ENCODE measurements around the gene TYSND1. TPM values are rescaled to one million over a fixed set of nuclear protein-coding genes. Genes with fewer than 3 reads are reported as not detected.

Gene TYSND1
- total and polyA plus RNA-seq, 2 of the 13 experiments (the other 11 are each of a cell fraction or from before 2014, with no cell fraction given): 3.3 to 8.9 TPM

DNA sequence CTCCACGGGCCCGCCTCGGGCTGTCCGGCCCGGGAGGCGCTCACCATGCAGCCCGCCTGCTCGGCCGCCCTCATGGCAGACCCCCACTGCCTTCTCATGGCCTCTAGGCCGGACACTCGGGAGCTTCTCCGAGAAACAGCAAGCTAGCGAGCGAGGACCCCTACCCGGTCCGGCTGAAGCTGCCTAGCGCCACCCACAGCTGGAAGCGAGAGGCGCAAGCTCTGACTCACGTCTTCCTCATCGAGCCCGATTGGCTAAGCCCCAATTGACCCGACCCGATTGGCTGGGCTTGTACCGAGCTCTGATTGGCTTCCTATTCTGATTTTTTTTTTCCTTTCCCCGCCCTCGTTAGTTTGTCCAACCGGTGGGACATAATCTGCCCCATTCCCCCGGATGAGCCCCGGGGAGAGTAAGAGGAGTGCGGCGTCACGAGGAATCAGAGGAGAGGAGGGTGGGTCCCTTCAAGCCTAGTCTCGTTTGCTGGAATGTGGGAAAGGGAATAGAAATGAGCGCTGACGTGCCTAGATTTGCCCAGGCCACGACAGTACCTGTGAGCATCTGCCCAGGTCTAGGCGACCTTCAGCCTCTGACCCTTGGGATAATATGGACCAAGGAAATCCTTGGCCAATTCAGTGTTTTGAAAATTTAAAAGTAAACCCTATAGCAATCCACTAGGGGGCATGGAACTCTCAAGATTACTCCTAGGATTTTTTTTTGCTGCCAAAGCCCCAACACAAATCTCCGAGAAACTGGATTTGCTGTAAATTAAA lies at the start of gene TYSND1 (continued):
- TF ChIP-seq, protein P1, sequence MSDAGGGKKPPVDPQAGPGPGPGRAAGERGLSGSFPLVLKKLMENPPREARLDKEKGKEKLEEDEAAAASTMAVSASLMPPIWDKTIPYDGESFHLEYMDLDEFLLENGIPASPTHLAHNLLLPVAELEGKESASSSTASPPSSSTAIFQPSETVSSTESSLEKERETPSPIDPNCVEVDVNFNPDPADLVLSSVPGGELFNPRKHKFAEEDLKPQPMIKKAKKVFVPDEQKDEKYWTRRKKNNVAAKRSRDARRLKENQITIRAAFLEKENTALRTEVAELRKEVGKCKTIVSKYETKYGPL (CRISPR knock-in tag; IDR thresholded peaks at IDR 0.05): 0 out of 2 replicates have a peak, but pooled peaks have one; percentile 45
- TF ChIP-seq, protein P2, sequence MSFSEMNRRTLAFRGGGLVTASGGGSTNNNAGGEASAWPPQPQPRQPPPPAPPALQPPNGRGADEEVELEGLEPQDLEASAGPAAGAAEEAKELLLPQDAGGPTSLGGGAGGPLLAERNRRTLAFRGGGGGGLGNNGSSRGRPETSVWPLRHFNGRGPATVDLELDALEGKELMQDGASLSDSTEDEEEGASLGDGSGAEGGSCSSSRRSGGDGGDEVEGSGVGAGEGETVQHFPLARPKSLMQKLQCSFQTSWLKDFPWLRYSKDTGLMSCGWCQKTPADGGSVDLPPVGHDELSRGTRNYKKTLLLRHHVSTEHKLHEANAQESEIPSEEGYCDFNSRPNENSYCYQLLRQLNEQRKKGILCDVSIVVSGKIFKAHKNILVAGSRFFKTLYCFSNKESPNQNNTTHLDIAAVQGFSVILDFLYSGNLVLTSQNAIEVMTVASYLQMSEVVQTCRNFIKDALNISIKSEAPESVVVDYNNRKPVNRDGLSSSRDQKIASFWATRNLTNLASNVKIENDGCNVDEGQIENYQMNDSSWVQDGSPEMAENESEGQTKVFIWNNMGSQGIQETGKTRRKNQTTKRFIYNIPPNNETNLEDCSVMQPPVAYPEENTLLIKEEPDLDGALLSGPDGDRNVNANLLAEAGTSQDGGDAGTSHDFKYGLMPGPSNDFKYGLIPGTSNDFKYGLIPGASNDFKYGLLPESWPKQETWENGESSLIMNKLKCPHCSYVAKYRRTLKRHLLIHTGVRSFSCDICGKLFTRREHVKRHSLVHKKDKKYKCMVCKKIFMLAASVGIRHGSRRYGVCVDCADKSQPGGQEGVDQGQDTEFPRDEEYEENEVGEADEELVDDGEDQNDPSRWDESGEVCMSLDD (CRISPR knock-in tag; IDR thresholded peaks at IDR 0.05; ENCODE audit: borderline replicate concordance): no peak
- TF ChIP-seq YEATS2 (CRISPR knock-in tag; IDR thresholded peaks at IDR 0.05; ENCODE audit: borderline replicate concordance) (no peak), ZNF761 (CRISPR knock-in tag; conservative IDR thresholded peaks at IDR 0.05) (no peak), ZSCAN12 (CRISPR knock-in tag; IDR thresholded peaks at IDR 0.05) (0 out of 2 replicates have a peak, but pooled peaks have one; percentile 13), ZNF75D (CRISPR knock-in tag; IDR thresholded peaks at IDR 0.05; ENCODE audit: borderline replicate concordance) (no peak), TEAD2 (CRISPR knock-in tag; IDR thresholded peaks at IDR 0.05) (no peak), HNF4A (CRISPR knock-in tag; IDR thresholded peaks at IDR 0.05) (no peak; the same call in none of the 2 replicates), ZNF33A (CRISPR knock-in tag; IDR thresholded peaks at IDR 0.05; ENCODE audit: borderline replicate concordance) (peak; percentile 81; the same call in 1 of the 2 replicates), TRIM24 (CRISPR knock-in tag; IDR thresholded peaks at IDR 0.05) (no peak), ZNF138 (CRISPR knock-in tag; IDR thresholded peaks at IDR 0.05; ENCODE audit: low read depth) (0 out of 2 replicates have a peak, but pooled peaks have one; percentile 4), ZNF614 (CRISPR knock-in tag; IDR thresholded peaks at IDR 0.05; ENCODE audit: borderline replicate concordance) (peak; percentile 35; the same call in 1 of the 2 replicates), ZNF337 (CRISPR knock-in tag; IDR thresholded peaks at IDR 0.05; ENCODE audit: borderline replicate concordance, low read depth) (0 out of 2 replicates have a peak, but pooled peaks have one; percentile 57), ZNF891 (CRISPR knock-in tag; IDR thresholded peaks at IDR 0.05) (no peak), ZNF670 (CRISPR knock-in tag; IDR thresholded peaks at IDR 0.05; ENCODE audit: borderline replicate concordance) (peak; percentile 69; the same call in 1 of the 2 replicates), ZSCAN30 (CRISPR knock-in tag; IDR thresholded peaks at IDR 0.05) (no peak)
- TF ChIP-seq, protein P3, sequence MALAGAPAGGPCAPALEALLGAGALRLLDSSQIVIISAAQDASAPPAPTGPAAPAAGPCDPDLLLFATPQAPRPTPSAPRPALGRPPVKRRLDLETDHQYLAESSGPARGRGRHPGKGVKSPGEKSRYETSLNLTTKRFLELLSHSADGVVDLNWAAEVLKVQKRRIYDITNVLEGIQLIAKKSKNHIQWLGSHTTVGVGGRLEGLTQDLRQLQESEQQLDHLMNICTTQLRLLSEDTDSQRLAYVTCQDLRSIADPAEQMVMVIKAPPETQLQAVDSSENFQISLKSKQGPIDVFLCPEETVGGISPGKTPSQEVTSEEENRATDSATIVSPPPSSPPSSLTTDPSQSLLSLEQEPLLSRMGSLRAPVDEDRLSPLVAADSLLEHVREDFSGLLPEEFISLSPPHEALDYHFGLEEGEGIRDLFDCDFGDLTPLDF (CRISPR knock-in tag; IDR thresholded peaks at IDR 0.05): no peak
- TF ChIP-seq, protein P4, sequence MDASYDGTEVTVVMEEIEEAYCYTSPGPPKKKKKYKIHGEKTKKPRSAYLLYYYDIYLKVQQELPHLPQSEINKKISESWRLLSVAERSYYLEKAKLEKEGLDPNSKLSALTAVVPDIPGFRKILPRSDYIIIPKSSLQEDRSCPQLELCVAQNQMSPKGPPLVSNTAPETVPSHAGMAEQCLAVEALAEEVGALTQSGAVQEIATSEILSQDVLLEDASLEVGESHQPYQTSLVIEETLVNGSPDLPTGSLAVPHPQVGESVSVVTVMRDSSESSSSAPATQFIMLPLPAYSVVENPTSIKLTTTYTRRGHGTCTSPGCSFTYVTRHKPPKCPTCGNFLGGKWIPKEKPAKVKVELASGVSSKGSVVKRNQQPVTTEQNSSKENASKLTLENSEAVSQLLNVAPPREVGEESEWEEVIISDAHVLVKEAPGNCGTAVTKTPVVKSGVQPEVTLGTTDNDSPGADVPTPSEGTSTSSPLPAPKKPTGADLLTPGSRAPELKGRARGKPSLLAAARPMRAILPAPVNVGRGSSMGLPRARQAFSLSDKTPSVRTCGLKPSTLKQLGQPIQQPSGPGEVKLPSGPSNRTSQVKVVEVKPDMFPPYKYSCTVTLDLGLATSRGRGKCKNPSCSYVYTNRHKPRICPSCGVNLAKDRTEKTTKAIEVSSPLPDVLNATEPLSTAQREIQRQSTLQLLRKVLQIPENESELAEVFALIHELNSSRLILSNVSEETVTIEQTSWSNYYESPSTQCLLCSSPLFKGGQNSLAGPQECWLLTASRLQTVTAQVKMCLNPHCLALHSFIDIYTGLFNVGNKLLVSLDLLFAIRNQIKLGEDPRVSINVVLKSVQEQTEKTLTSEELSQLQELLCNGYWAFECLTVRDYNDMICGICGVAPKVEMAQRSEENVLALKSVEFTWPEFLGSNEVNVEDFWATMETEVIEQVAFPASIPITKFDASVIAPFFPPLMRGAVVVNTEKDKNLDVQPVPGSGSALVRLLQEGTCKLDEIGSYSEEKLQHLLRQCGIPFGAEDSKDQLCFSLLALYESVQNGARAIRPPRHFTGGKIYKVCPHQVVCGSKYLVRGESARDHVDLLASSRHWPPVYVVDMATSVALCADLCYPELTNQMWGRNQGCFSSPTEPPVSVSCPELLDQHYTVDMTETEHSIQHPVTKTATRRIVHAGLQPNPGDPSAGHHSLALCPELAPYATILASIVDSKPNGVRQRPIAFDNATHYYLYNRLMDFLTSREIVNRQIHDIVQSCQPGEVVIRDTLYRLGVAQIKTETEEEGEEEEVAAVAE (CRISPR knock-in tag; IDR thresholded peaks at IDR 0.05; ENCODE audit: borderline replicate concordance): peak; percentile 41; the same call in 1 of the 2 replicates
- TF ChIP-seq, protein P5, sequence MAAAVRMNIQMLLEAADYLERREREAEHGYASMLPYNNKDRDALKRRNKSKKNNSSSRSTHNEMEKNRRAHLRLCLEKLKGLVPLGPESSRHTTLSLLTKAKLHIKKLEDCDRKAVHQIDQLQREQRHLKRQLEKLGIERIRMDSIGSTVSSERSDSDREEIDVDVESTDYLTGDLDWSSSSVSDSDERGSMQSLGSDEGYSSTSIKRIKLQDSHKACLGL (CRISPR knock-in tag; IDR thresholded peaks at IDR 0.05): peak; percentile 57; the same call in 1 of the 2 replicates

Data from HepG2 (cell line).